Erythroblast (primary cell): ENCODE measurements around the gene GTF2I.

Source experiments
- GATA1 ChIP-seq: IDR thresholded peaks from 2 replicates; pipeline ENCODE4 v1.6.1; 2011; ENCODE audit warnings: low read depth, mild to moderate bottlenecking, control low read depth, low read length, moderate library complexity
- POLR2A ChIP-seq: IDR thresholded peaks from 2 replicates; pipeline ENCODE4 v1.6.1; 2011; ENCODE audit warnings: mild to moderate bottlenecking, low read length

GRCh38 chr7:74707238-74707637 lies 49.7 kb downstream of the GTF2I start:
- TF ChIP-seq POLR2A (no peak), GATA1 (no peak)
